Neural progenitor cell (in vitro differentiated cells): ENCODE data around the gene MBOAT1. TPM values are rescaled to one million over a fixed set of nuclear protein-coding genes. Genes with fewer than 3 reads are reported as not detected.

Experiments used
- DNase-seq: peaks from one replicate; pipeline ENCODE4 v3.0.0-alpha.2; 2016; ENCODE audit warnings: low spot score
- H2AFZ ChIP-seq: fragments of 200-600 bp; sonication (generic); replicated peaks from 2 replicates; pipeline ENCODE4 v1.6.1; 2016; ENCODE audit warnings: antibody characterized with exemption
- H3F3A ChIP-seq: fragments of 200-600 bp; sonication (generic); 2 replicates; pipeline ENCODE4 v1.6.1; 2016; ENCODE audit warnings: antibody characterized with exemption, low read depth
- H3K27ac ChIP-seq: fragments of 200-600 bp; sonication (generic); 2 replicates; pipeline ENCODE4 v1.5.1; 2016; ENCODE audit warnings: mild to moderate bottlenecking
- H3K27me3 ChIP-seq: fragments of 200-600 bp; sonication (generic); 2 replicates; pipeline ENCODE4 v1.6.1; 2016; ENCODE audit warnings: mild to moderate bottlenecking, moderate library complexity
- H3K36me3 ChIP-seq: fragments of 200-600 bp; sonication (generic); 2 replicates; pipeline ENCODE4 v1.5.1; 2016
- H3K4me1 ChIP-seq: fragments of 200-600 bp; sonication (generic); 2 replicates; pipeline ENCODE4 v1.6.1; 2016; ENCODE audit warnings: mixed run types
- H3K4me2 ChIP-seq: fragments of 200-600 bp; sonication (generic); 2 replicates; pipeline ENCODE4 v1.6.1; 2016
- H3K4me3 ChIP-seq: fragments of 200-600 bp; sonication (generic); 2 replicates; pipeline ENCODE4 v1.5.1; 2016
- H3K79me2 ChIP-seq: fragments of 200-600 bp; sonication (generic); 2 replicates; pipeline ENCODE4 v1.6.1; 2016; ENCODE audit warnings: low read depth
- H3K9ac ChIP-seq: fragments of 200-600 bp; sonication (generic); 2 replicates; pipeline ENCODE4 v1.6.1; 2016
- H3K9me3 ChIP-seq: fragments of 200-600 bp; sonication (generic); 2 replicates; pipeline ENCODE4 v1.5.1; 2016; ENCODE audit warnings: low read depth
- H4K20me1 ChIP-seq: fragments of 200-600 bp; sonication (generic); 2 replicates; pipeline ENCODE4 v1.6.1; 2016; ENCODE audit warnings: low read depth
- H3K27ac Mint-ChIP-seq: 3 replicates; pipeline ENCODE4 v1.8.0; 2021; ENCODE audit warnings: mixed read lengths
- H3K27me3 Mint-ChIP-seq: 2 replicates; pipeline ENCODE4 v1.8.0; 2022; ENCODE audit warnings: low read depth, mild to moderate bottlenecking, inconsistent platforms, moderate library complexity, mixed read lengths; ENCODE audit not compliant: insufficient read depth
- H3K36me3 Mint-ChIP-seq: 3 replicates; pipeline ENCODE4 v1.8.0; 2021; ENCODE audit warnings: mixed read lengths
- H3K4me1 Mint-ChIP-seq: 3 replicates; pipeline ENCODE4 v1.8.0; 2021; ENCODE audit warnings: mixed read lengths
- H3K4me3 Mint-ChIP-seq: 3 replicates; pipeline ENCODE4 v1.8.0; 2021; ENCODE audit warnings: mild to moderate bottlenecking, moderate library complexity, mixed read lengths
- H3K9me3 Mint-ChIP-seq: 3 replicates; pipeline ENCODE4 v1.8.0; 2020; ENCODE audit warnings: mixed read lengths
- CTCF ChIP-seq: fragments of 200-600 bp; sonication (generic); IDR thresholded peaks from 2 replicates; pipeline ENCODE4 v1.5.1; 2017; ENCODE audit warnings: antibody characterized with exemption, mild to moderate bottlenecking
- EZH2 ChIP-seq: fragments of 200-600 bp; sonication (generic); IDR thresholded peaks from 2 replicates; pipeline ENCODE4 v1.6.1; 2017; ENCODE audit warnings: antibody characterized with exemption, mild to moderate bottlenecking, moderate library complexity
- EZH2phosphoT487 ChIP-seq: fragments of 200-600 bp; sonication (generic); IDR thresholded peaks from 2 replicates; pipeline ENCODE4 v1.6.1; 2017; ENCODE audit warnings: antibody characterized with exemption
- total RNA-seq: library from RNA; depleted of rRNA; stranded (reverse); fragments of >200 nt; gene quantifications from 2 replicates; pipeline ENCODE4 v1.2.3, GENCODE V29; 2015; ENCODE audit warnings: low replicate concordance

Gene MBOAT1
- total RNA-seq, 1 donor from 2014 or later, result 0.45 TPM

- H3F3A ChIP-seq, result peaks cover 2% of the 10 kb centered on the region
- no peaks in the 10 kb centered on the region for H3K79me2 ChIP-seq
- no peak overlapping the region for H3K4me2 ChIP-seq
- no peak overlapping the region for H3K27ac ChIP-seq
- no peak overlapping the region for H2AFZ ChIP-seq
- H3K4me3 ChIP-seq, result no peak overlapping the region
- DNase-seq, result no peak
- TF ChIP-seq EZH2 (no peak), CTCF (no peak), EZH2phosphoT487 (no peak)
- H3K9me3 ChIP-seq, result peaks cover 7% of the 10 kb centered on the region
- H3K27me3 ChIP-seq, result no peaks in the 10 kb centered on the region
- Mint-ChIP-seq H3K4me1 (peaks cover under 1% of the 10 kb centered on the region), H3K36me3 (no peaks in the 10 kb centered on the region), H3K27me3 (no peaks in the 10 kb centered on the region), H3K4me3 (no peak overlapping the region), H3K9me3 (no peaks in the 10 kb centered on the region), H3K27ac (no peak overlapping the region)
- H3K9ac ChIP-seq, result no peak overlapping the region
- H3K36me3 ChIP-seq, result no peaks in the 10 kb centered on the region
- no peaks in the 10 kb centered on the region for H4K20me1 ChIP-seq
- H3K4me1 ChIP-seq, result peaks cover 4% of the 10 kb centered on the region
Observed at GRCh38 chr6:20086992-20087391, 125.3 kb downstream of the MBOAT1 start.

- Mint-ChIP-seq H3K9me3 (no peaks in the 10 kb centered on the region), H3K27ac (no peak overlapping the region), H3K36me3 (no peaks in the 10 kb centered on the region), H3K4me3 (no peak overlapping the region), H3K27me3 (no peaks in the 10 kb centered on the region), H3K4me1 (no peaks in the 10 kb centered on the region)
- Histone ChIP-seq H3K4me1 (peaks cover 4% of the 10 kb centered on the region), H3K36me3 (no peaks in the 10 kb centered on the region), H3K4me3 (no peak overlapping the region), H4K20me1 (no peaks in the 10 kb centered on the region), H3K79me2 (no peaks in the 10 kb centered on the region), H3K9ac (no peak overlapping the region), H2AFZ (no peak overlapping the region), H3K4me2 (no peak overlapping the region), H3K27ac (no peak overlapping the region), H3K27me3 (no peaks in the 10 kb centered on the region), H3F3A (no peaks in the 10 kb centered on the region), H3K9me3 (peaks cover 7% of the 10 kb centered on the region)
- TF ChIP-seq CTCF (no peak), EZH2phosphoT487 (no peak), EZH2 (no peak)
- DNase-seq, result no peak
Observed at GRCh38 chr6:20085817-20086216, 126.5 kb downstream of the MBOAT1 start.

- Mint-ChIP-seq H3K4me1 (no peaks in the 10 kb centered on the region), H3K27ac (no peak overlapping the region), H3K27me3 (no peaks in the 10 kb centered on the region), H3K9me3 (peaks cover 3% of the 10 kb centered on the region), H3K36me3 (no peaks in the 10 kb centered on the region), H3K4me3 (no peak overlapping the region)
- no peak overlapping the region for H3K27ac ChIP-seq
- no peaks in the 10 kb centered on the region for H4K20me1 ChIP-seq
- peaks cover 4% of the 10 kb centered on the region for H3K4me1 ChIP-seq
- no peak overlapping the region for H3K4me3 ChIP-seq
- no peaks in the 10 kb centered on the region for H3K36me3 ChIP-seq
- no peaks in the 10 kb centered on the region for H3K27me3 ChIP-seq
- no peaks in the 10 kb centered on the region for H3K79me2 ChIP-seq
- no peak for TF ChIP-seq EZH2
- TF ChIP-seq CTCF, result no peak
- TF ChIP-seq EZH2phosphoT487, result no peak
- no peak for DNase-seq
- no peaks in the 10 kb centered on the region for H3F3A ChIP-seq
- peaks cover 7% of the 10 kb centered on the region for H3K9me3 ChIP-seq
- no peak overlapping the region for H3K9ac ChIP-seq
- no peak overlapping the region for H3K4me2 ChIP-seq
- no peak overlapping the region for H2AFZ ChIP-seq
Observed at GRCh38 chr6:20084411-20084810, 127.9 kb downstream of the MBOAT1 start.
